HepG2 (cell line): ENCODE results near the gene KHNYN. TPM values are rescaled to one million over a fixed set of nuclear protein-coding genes. Genes with fewer than 3 reads are reported as not detected.

Source experiments
- CBFB ChIP-seq: sonication (generic); formaldehyde crosslinking; IDR thresholded peaks from 2 replicates; pipeline ENCODE4 v1.4.0; 2020; ENCODE audit warnings: missing genetic modification reagents
- CERS6 ChIP-seq: sonication (generic); formaldehyde crosslinking; IDR thresholded peaks from 2 replicates; pipeline ENCODE4 v1.5.0; 2020; ENCODE audit warnings: missing genetic modification reagents
- FIP1L1 ChIP-seq: fragments of 200-400 bp; formaldehyde crosslinking; IDR thresholded peaks from 2 replicates; pipeline ENCODE4 v1.6.1; 2018; ENCODE audit warnings: low read depth, mild to moderate bottlenecking, low read length, moderate library complexity, borderline replicate concordance; ENCODE audit not compliant: insufficient read depth
- HBP1 ChIP-seq: IDR thresholded peaks from 2 replicates; pipeline ENCODE4 v1.6.1; 2016; ENCODE audit warnings: low read depth, control low read depth
- HHEX ChIP-seq: IDR thresholded peaks from 2 replicates; pipeline ENCODE4 v1.6.1; 2016; ENCODE audit warnings: control low read depth
- HIC2 ChIP-seq: sonication (generic); formaldehyde crosslinking; IDR thresholded peaks from 2 replicates; pipeline ENCODE4 v1.9.0; 2022; ENCODE audit warnings: low read depth, missing genetic modification reagents
- HOXA5 ChIP-seq: sonication (generic); formaldehyde crosslinking; IDR thresholded peaks from 2 replicates; pipeline ENCODE4 v1.4.0; 2020; ENCODE audit warnings: missing genetic modification reagents
- NCOA5 ChIP-seq: sonication (generic); formaldehyde crosslinking; IDR thresholded peaks from 2 replicates; pipeline ENCODE4 v1.4.0; 2020; ENCODE audit warnings: missing genetic modification reagents
- NFE2L2 ChIP-seq: fragments of 150-350 bp; IDR thresholded peaks from 2 replicates; pipeline ENCODE4 v1.6.1; 2014; ENCODE audit warnings: low read length
- SIX4 ChIP-seq: sonication (generic); formaldehyde crosslinking; IDR thresholded peaks from 2 replicates; pipeline ENCODE4 v1.4.0; 2020; ENCODE audit warnings: missing genetic modification reagents
- THAP9 ChIP-seq: sonication (generic); formaldehyde crosslinking; IDR thresholded peaks from 2 replicates; pipeline ENCODE4; 2020; ENCODE audit warnings: missing genetic modification reagents, mild to moderate bottlenecking, borderline replicate concordance
- ZBTB46 ChIP-seq: sonication (generic); formaldehyde crosslinking; IDR thresholded peaks from 2 replicates; pipeline ENCODE4 v1.4.0; 2020; ENCODE audit warnings: mild to moderate bottlenecking, missing genetic modification reagents, borderline replicate concordance
- ZNF207 ChIP-seq: fragments of 450-650 bp; IDR thresholded peaks from 2 replicates; pipeline ENCODE4 v1.6.1; 2016; ENCODE audit warnings: antibody characterized with exemption, borderline replicate concordance
- ZNF3 ChIP-seq: IDR thresholded peaks from 2 replicates; pipeline ENCODE4 v1.7.0; 2017; ENCODE audit warnings: inconsistent platforms
- ZNF552 ChIP-seq: sonication (generic); formaldehyde crosslinking; IDR thresholded peaks from 2 replicates; pipeline ENCODE4 v1.9.0; 2022; ENCODE audit warnings: missing genetic modification reagents, mild to moderate bottlenecking, borderline replicate concordance
- ZNF678 ChIP-seq: sonication (generic); formaldehyde crosslinking; IDR thresholded peaks from 2 replicates; pipeline ENCODE4 v1.4.0; 2020; ENCODE audit warnings: mild to moderate bottlenecking, missing genetic modification reagents
- ZNF790 ChIP-seq: sonication (generic); formaldehyde crosslinking; IDR thresholded peaks from 2 replicates; pipeline ENCODE4 v1.8.0; 2022; ENCODE audit warnings: missing genetic modification reagents, mild to moderate bottlenecking, borderline replicate concordance
- polyA plus RNA-seq, 8 experiments: library from polyadenylated mRNA; depleted of rRNA in 3 of 8; stranded (reverse) in 7 of 8; unstranded in 1 of 8; fragments of >200 nt; fragmentation: Illumina TruSeq in 4 of 8; extraction: Trizol in 4 of 8; gene quantifications; 2 replicates each; pipeline versions ENCODE4 v1.2.1 to v1.2.3, GENCODE V29; 2011 to 2016; ENCODE audit warnings: low read depth in 4 of 8, missing spikeins in 1 of 8, mixed read lengths in 1 of 8; ENCODE audit not compliant: insufficient read depth in 1 of 8
- total RNA-seq, 5 experiments: library from RNA; depleted of rRNA; stranded (reverse); fragments of >200 nt; fragmentation: Illumina TruSeq; extraction: Trizol; gene quantifications; 2 replicates each; pipeline ENCODE4 v1.2.3, GENCODE V29; 2016; ENCODE audit warnings: low read depth in 1 of 5

The KHNYN gene
- total and polyA plus RNA-seq, 2 of the 13 experiments (the other 11 are each of a cell fraction or from before 2014, with no cell fraction given): 52.8 to 75.7 TPM

GRCh38 chr14:24430682-24431568 is 1.2 kb downstream of the KHNYN start (continued):
- TF ChIP-seq HBP1 (peak; percentile 80; the same call in 1 of the 2 replicates), HIC2 (CRISPR knock-in tag) (peak; percentile 61; the same call in 1 of the 2 replicates), THAP9 (CRISPR knock-in tag) (peak; percentile 76), ZNF207 (no peak), CERS6 (CRISPR knock-in tag) (peak; percentile 85; the same call in 1 of the 2 replicates), ZNF678 (CRISPR knock-in tag) (no peak), HHEX (peak; percentile 55), NFE2L2 (no peak), ZNF790 (no peak), ZNF3 (CRISPR knock-in tag) (no peak), CBFB (0 out of 2 replicates have a peak, but pooled peaks have one; percentile 4), FIP1L1 (0 out of 2 replicates have a peak, but pooled peaks have one; percentile 69), ZBTB46 (0 out of 2 replicates have a peak, but pooled peaks have one; percentile 86), NCOA5 (CRISPR knock-in tag) (peak; percentile 28; the same call in 1 of the 2 replicates), ZNF552 (no peak; the same call in 1 of the 2 replicates), HOXA5 (CRISPR knock-in tag) (no peak), SIX4 (CRISPR knock-in tag) (no peak)
